OCI-LY3 (cell line): ENCODE data around the gene FRMD1.

Experiments
- CTCF ChIP-seq: fragments of 200-600, 300-600 bp; sonication (generic); IDR thresholded peaks from 2 replicates; pipeline ENCODE4 v1.5.1; 2014; ENCODE audit warnings: antibody characterized with exemption, low read length, low read depth
- EZH2phosphoT487 ChIP-seq: fragments of 200-600 bp; shearing (Covaris generic); IDR thresholded peaks from 2 replicates; pipeline ENCODE4 v1.6.1; 2018; ENCODE audit warnings: antibody characterized with exemption, mixed run types, low read depth

GRCh38 chr6:168064226-168064807, 14.7 kb downstream of the FRMD1 start:
- TF ChIP-seq CTCF (no peak), EZH2phosphoT487 (no peak)
